Measurements from ENCODE around the gene CES5A.

The CES5A gene

GRCh38 chr16:55872130-55872529, 3.0 kb downstream of the CES5A start:
- no peak overlapping the region for H3K4me2 ChIP-seq (ENCODE audit: insufficient read depth, low read length, poor library complexity, severe bottlenecking)
- H3K23ac ChIP-seq (ENCODE audit: low read depth, low read length, poor library complexity): no peak overlapping the region
- no peak overlapping the region for H3K27ac ChIP-seq (replicated peaks; ENCODE audit: low read length)
- no peak overlapping the region for H2BK15ac ChIP-seq (ENCODE audit: low read length)
- peaks cover 0 to 4% of the 10 kb centered on the region in 2 donors for H3K4me1 ChIP-seq (ENCODE audit: control insufficient read depth in 2 of 2, insufficient read depth in 1 of 2, low read depth in 1 of 2, low read length in 2 of 2)
- no peak overlapping the region for H3K4me3 ChIP-seq (ENCODE audit: low read length in 2 of 2)
- H3K36me3 ChIP-seq (replicated peaks in 1 of 2; ENCODE audit: control insufficient read depth in 2 of 2, insufficient read depth in 2 of 2, low read length in 2 of 2): no peaks in the 10 kb centered on the region
- no CpG with 5 or more reads among the region's 7 CpGs for WGBS, 2 donors (ENCODE audit: extremely low coverage in 2 of 2, insufficient read length in 2 of 2, insufficient replicate concordance in 1 of 2)
- H2BK120ac ChIP-seq (ENCODE audit: low read depth, low read length): no peak overlapping the region
- no peak overlapping the region for H4K91ac ChIP-seq (ENCODE audit: low read depth, low read length, poor library complexity)
- no peak overlapping the region for H3K14ac ChIP-seq (ENCODE audit: low read length)
- H4K8ac ChIP-seq (ENCODE audit: low read depth, low read length): no peak overlapping the region
- no peak overlapping the region for H2AK5ac ChIP-seq (ENCODE audit: low read depth, low read length)
- no peak overlapping the region for H3K18ac ChIP-seq (ENCODE audit: low read length)
- no peak overlapping the region for H2AFZ ChIP-seq (ENCODE audit: low read length)
- no peak overlapping the region for H2BK5ac ChIP-seq (ENCODE audit: low read length)
- no peak for DNase-seq (ENCODE audit: low spot score)
- no peak overlapping the region for H2BK12ac ChIP-seq (ENCODE audit: low read length)
- H3K9me3 ChIP-seq (replicated peaks in 1 of 2; ENCODE audit: control insufficient read depth in 2 of 2, insufficient read depth in 1 of 2, low read depth in 1 of 2, low read length in 2 of 2): no peaks in the 10 kb centered on the region
- no peak overlapping the region for H3K9ac ChIP-seq (ENCODE audit: low read depth, low read length, poor library complexity)
- H3K79me1 ChIP-seq (ENCODE audit: low read depth, low read length): no peaks in the 10 kb centered on the region
- no peaks in the 10 kb centered on the region for H3K27me3 ChIP-seq (ENCODE audit: control insufficient read depth in 3 of 3, insufficient read depth in 3 of 3, low read depth in 1 of 3, low read length in 3 of 3)
- H3K4ac ChIP-seq (ENCODE audit: low read length): no peak overlapping the region

GRCh38 chr16:55871411-55872038, 3.6 kb downstream of the CES5A start:
- Histone ChIP-seq H3K9me3 (replicated peaks in 1 of 2; ENCODE audit: control insufficient read depth in 2 of 2, insufficient read depth in 1 of 2, low read depth in 1 of 2, low read length in 2 of 2) (no peaks in the 10 kb centered on the region), H3K4me1 (ENCODE audit: control insufficient read depth in 2 of 2, insufficient read depth in 1 of 2, low read depth in 1 of 2, low read length in 2 of 2) (peaks cover 0 to 6% of the 10 kb centered on the region in 2 donors), H3K23ac (ENCODE audit: low read depth, low read length, poor library complexity) (no peak overlapping the region), H3K36me3 (replicated peaks in 1 of 2; ENCODE audit: control insufficient read depth in 2 of 2, insufficient read depth in 2 of 2, low read length in 2 of 2) (no peaks in the 10 kb centered on the region), H2BK5ac (ENCODE audit: low read length) (no peak overlapping the region), H3K9ac (ENCODE audit: low read depth, low read length, poor library complexity) (peak overlapping the region; percentile 24), H2AK5ac (ENCODE audit: low read depth, low read length) (no peak overlapping the region), H3K4me2 (ENCODE audit: insufficient read depth, low read length, poor library complexity, severe bottlenecking) (no peak overlapping the region), H2BK15ac (ENCODE audit: low read length) (no peak overlapping the region), H4K91ac (ENCODE audit: low read depth, low read length, poor library complexity) (no peak overlapping the region), H3K4me3 (ENCODE audit: low read length in 2 of 2) (no peak overlapping the region), H2BK12ac (ENCODE audit: low read length) (no peak overlapping the region), H3K14ac (ENCODE audit: low read length) (no peak overlapping the region), H3K4ac (ENCODE audit: low read length) (no peak overlapping the region), H3K27ac (replicated peaks; ENCODE audit: low read length) (no peak overlapping the region), H4K8ac (ENCODE audit: low read depth, low read length) (no peak overlapping the region), H3K18ac (ENCODE audit: low read length) (no peak overlapping the region), H2BK120ac (ENCODE audit: low read depth, low read length) (no peak overlapping the region), H2AFZ (ENCODE audit: low read length) (no peak overlapping the region), H3K27me3 (ENCODE audit: control insufficient read depth in 3 of 3, insufficient read depth in 3 of 3, low read depth in 1 of 3, low read length in 3 of 3) (no peaks in the 10 kb centered on the region), H3K79me1 (ENCODE audit: low read depth, low read length) (no peaks in the 10 kb centered on the region)
- DNase-seq (ENCODE audit: low spot score): no peak
- no CpG with 5 or more reads among the region's 10 CpGs for WGBS, 2 donors (ENCODE audit: extremely low coverage in 2 of 2, insufficient read length in 2 of 2, insufficient replicate concordance in 1 of 2)

GRCh38 chr16:55868980-55869379, 6.2 kb downstream of the CES5A start:
- no CpG with 5 or more reads among the region's 7 CpGs for WGBS, 2 donors (ENCODE audit: extremely low coverage in 2 of 2, insufficient read length in 2 of 2, insufficient replicate concordance in 1 of 2)

GRCh38 chr16:55868137-55868536, 7.0 kb downstream of the CES5A start:
- H2BK120ac ChIP-seq (ENCODE audit: low read depth, low read length): no peak overlapping the region
- no peaks in the 10 kb centered on the region for H3K79me1 ChIP-seq (ENCODE audit: low read depth, low read length)
- H3K27ac ChIP-seq (replicated peaks; ENCODE audit: low read length): no peak overlapping the region
- H2BK5ac ChIP-seq (ENCODE audit: low read length): no peak overlapping the region
- H4K91ac ChIP-seq (ENCODE audit: low read depth, low read length, poor library complexity): no peak overlapping the region
- H4K8ac ChIP-seq (ENCODE audit: low read depth, low read length): no peak overlapping the region
- H2AK5ac ChIP-seq (ENCODE audit: low read depth, low read length): no peak overlapping the region
- H3K18ac ChIP-seq (ENCODE audit: low read length): no peak overlapping the region
- no peak overlapping the region for H3K4me2 ChIP-seq (ENCODE audit: insufficient read depth, low read length, poor library complexity, severe bottlenecking)
- no peak overlapping the region for H3K4me3 ChIP-seq (ENCODE audit: low read length in 2 of 2)
- peaks cover 0 to 4% of the 10 kb centered on the region in 2 donors for H3K4me1 ChIP-seq (ENCODE audit: control insufficient read depth in 2 of 2, insufficient read depth in 1 of 2, low read depth in 1 of 2, low read length in 2 of 2)
- no peak overlapping the region for H3K9ac ChIP-seq (ENCODE audit: low read depth, low read length, poor library complexity)
- no peak overlapping the region for H3K23ac ChIP-seq (ENCODE audit: low read depth, low read length, poor library complexity)
- H3K36me3 ChIP-seq (replicated peaks in 1 of 2; ENCODE audit: control insufficient read depth in 2 of 2, insufficient read depth in 2 of 2, low read length in 2 of 2): no peaks in the 10 kb centered on the region
- no peak overlapping the region for H2AFZ ChIP-seq (ENCODE audit: low read length)
- H3K14ac ChIP-seq (ENCODE audit: low read length): no peak overlapping the region
- WGBS, 2 donors (ENCODE audit: extremely low coverage in 2 of 2, insufficient read length in 2 of 2, insufficient replicate concordance in 1 of 2): no CpG with 5 or more reads among the region's 2 CpGs
- no peaks in the 10 kb centered on the region for H3K27me3 ChIP-seq (ENCODE audit: control insufficient read depth in 3 of 3, insufficient read depth in 3 of 3, low read depth in 1 of 3, low read length in 3 of 3)
- H2BK12ac ChIP-seq (ENCODE audit: low read length): no peak overlapping the region
- no peak overlapping the region for H3K4ac ChIP-seq (ENCODE audit: low read length)
- no peak overlapping the region for H2BK15ac ChIP-seq (ENCODE audit: low read length)
- H3K9me3 ChIP-seq (replicated peaks in 1 of 2; ENCODE audit: control insufficient read depth in 2 of 2, insufficient read depth in 1 of 2, low read depth in 1 of 2, low read length in 2 of 2): no peaks in the 10 kb centered on the region
- DNase-seq (ENCODE audit: low spot score): no peak

More at GRCh38 chr16:55868980-55869379, 6.2 kb downstream of the CES5A start:
- no peak overlapping the region for H3K14ac ChIP-seq (ENCODE audit: low read length)
- H3K36me3 ChIP-seq (replicated peaks in 1 of 2; ENCODE audit: control insufficient read depth in 2 of 2, insufficient read depth in 2 of 2, low read length in 2 of 2): no peaks in the 10 kb centered on the region
- no peak overlapping the region for H3K4me3 ChIP-seq (ENCODE audit: low read length in 2 of 2)
- no peaks in the 10 kb centered on the region for H3K79me1 ChIP-seq (ENCODE audit: low read depth, low read length)
- H2AK5ac ChIP-seq (ENCODE audit: low read depth, low read length): no peak overlapping the region
- peak overlapping the region; percentile 44 for H3K18ac ChIP-seq (ENCODE audit: low read length)
- H3K23ac ChIP-seq (ENCODE audit: low read depth, low read length, poor library complexity): no peak overlapping the region
- peaks cover 0 to 4% of the 10 kb centered on the region in 2 donors for H3K4me1 ChIP-seq (ENCODE audit: control insufficient read depth in 2 of 2, insufficient read depth in 1 of 2, low read depth in 1 of 2, low read length in 2 of 2)
- H3K4ac ChIP-seq (ENCODE audit: low read length): no peak overlapping the region
- DNase-seq (ENCODE audit: low spot score): no peak
- no peak overlapping the region for H3K9ac ChIP-seq (ENCODE audit: low read depth, low read length, poor library complexity)
- no peaks in the 10 kb centered on the region for H3K27me3 ChIP-seq (ENCODE audit: control insufficient read depth in 3 of 3, insufficient read depth in 3 of 3, low read depth in 1 of 3, low read length in 3 of 3)
- no peak overlapping the region for H2BK120ac ChIP-seq (ENCODE audit: low read depth, low read length)
- no peak overlapping the region for H3K4me2 ChIP-seq (ENCODE audit: insufficient read depth, low read length, poor library complexity, severe bottlenecking)
- H2BK12ac ChIP-seq (ENCODE audit: low read length): no peak overlapping the region
- no peaks in the 10 kb centered on the region for H3K9me3 ChIP-seq (replicated peaks in 1 of 2; ENCODE audit: control insufficient read depth in 2 of 2, insufficient read depth in 1 of 2, low read depth in 1 of 2, low read length in 2 of 2)
- H2AFZ ChIP-seq (ENCODE audit: low read length): no peak overlapping the region
- no peak overlapping the region for H4K91ac ChIP-seq (ENCODE audit: low read depth, low read length, poor library complexity)
- no peak overlapping the region for H4K8ac ChIP-seq (ENCODE audit: low read depth, low read length)
- no peak overlapping the region for H2BK5ac ChIP-seq (ENCODE audit: low read length)
- no peak overlapping the region for H2BK15ac ChIP-seq (ENCODE audit: low read length)
- no peak overlapping the region for H3K27ac ChIP-seq (replicated peaks; ENCODE audit: low read length)

Data from neuronal stem cell (in vitro differentiated cells).